HG02870 (cell line): ENCODE results near the gene SLC30A4.

Experiments
- ATAC-seq: cut with Tn5 transposase; IDR thresholded peaks from one replicate; pipeline ENCODE4 v1.9.1; 2021; ENCODE audit warnings: mild to moderate bottlenecking, moderate library complexity; ENCODE audit not compliant: unreplicated experiment

Gene SLC30A4

DNA sequence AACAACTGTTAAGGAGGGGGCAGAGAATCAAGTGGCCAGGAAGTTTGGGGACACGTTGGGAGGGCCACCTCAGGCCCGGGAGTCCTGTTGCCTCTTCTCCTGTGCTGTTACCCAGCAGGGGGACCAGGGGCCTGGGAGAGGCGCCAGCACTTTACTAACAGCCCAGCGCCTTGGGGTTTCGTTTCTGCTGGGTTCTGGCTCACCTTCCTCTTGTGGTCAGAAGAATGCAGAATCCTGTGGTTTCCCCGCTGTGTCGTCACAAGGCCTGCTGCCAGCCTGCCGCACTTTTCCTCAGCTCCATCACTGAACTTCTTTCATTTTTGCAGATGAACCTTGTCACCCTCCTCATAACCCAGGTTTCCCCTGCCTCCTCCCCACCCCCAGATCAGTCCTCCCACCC lies 67.7 kb downstream of the SLC30A4 start:
- ATAC-seq, result peak; percentile 68

DNA sequence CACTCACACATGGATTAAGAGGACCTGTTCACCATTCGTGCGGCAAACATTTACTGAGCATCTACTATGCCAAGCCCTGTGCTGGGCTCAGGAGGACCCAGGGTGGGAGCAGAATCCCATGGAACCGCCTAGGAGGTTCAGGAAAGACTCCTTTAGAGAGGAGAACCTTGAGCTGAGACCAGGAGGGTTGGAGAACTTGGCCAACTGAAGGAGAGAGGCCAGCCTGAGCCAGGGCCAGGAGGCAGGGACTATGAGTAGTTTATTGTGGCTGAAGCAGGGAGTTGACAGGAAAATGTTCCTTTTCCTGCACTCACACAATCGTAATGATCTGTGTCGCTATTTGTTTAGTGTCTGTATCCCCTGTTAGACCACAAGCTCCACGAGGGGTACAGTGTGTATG lies 71.3 kb downstream of the SLC30A4 start:
- no peak for ATAC-seq

DNA sequence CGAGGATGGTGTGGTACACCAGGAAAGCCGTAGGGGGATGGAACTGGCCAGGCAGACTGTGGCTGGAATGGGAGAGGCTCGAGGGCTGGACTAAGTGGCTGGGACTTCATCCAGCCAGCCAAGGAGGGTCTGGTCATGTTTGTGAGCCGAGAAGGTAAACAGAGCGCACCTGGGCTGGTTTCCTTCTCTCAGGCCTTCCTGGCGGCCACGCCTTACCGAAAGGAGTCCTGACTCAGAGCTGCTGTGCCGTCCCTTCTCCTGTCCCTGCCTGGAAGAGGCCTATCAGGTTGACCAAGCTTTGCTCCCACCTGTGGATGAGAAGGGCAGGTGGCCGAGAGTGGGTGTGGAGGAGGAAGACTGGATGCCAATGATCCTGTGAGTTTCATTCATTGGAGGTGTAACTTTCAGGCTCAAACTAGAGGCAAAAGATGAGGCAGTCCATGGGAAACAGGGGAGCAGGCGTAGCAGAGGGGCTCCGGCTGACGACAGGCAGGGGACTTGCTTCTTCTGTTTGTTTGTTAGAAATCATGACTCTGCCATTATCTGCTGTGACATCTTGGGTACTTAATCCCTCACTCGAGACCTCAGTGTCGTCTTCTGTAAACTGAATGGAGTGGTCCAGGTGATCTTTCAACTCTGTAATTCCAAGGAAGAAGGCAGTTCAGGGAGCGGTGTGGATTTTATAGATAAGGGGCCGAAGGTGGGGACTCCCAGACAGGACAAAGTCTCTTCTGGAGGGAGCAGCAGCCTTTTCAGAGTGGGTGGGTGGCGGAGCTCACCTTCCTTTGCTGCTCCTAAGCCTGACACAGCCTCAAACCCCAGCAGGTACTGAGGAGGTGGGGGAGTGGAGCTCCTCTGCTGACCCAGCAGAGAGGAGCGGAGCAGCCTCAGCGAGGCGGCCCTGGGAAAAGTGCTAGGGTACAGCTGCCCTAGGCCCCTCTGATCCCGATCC lies 72.4 kb downstream of the SLC30A4 start:
- ATAC-seq, result no peak

DNA sequence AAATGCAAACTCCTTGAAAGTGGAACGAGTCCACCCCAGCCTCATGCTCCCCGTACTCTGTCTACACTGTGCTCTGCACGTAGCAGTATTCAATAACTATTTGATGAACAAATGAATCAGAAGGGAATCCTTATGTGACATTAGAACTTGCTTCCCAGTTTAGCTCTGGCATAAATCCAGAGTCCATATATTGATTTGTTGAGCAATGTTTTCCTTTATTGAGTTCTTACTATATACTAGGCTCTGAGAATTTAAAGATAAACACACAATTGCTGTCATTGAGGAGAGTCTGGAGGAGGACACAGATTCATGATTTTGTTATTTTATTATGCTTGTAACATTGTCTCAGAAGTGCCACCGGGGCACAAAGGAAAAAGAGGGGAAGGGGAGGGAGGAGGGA lies 73.2 kb downstream of the SLC30A4 start:
- ATAC-seq, result no peak

DNA sequence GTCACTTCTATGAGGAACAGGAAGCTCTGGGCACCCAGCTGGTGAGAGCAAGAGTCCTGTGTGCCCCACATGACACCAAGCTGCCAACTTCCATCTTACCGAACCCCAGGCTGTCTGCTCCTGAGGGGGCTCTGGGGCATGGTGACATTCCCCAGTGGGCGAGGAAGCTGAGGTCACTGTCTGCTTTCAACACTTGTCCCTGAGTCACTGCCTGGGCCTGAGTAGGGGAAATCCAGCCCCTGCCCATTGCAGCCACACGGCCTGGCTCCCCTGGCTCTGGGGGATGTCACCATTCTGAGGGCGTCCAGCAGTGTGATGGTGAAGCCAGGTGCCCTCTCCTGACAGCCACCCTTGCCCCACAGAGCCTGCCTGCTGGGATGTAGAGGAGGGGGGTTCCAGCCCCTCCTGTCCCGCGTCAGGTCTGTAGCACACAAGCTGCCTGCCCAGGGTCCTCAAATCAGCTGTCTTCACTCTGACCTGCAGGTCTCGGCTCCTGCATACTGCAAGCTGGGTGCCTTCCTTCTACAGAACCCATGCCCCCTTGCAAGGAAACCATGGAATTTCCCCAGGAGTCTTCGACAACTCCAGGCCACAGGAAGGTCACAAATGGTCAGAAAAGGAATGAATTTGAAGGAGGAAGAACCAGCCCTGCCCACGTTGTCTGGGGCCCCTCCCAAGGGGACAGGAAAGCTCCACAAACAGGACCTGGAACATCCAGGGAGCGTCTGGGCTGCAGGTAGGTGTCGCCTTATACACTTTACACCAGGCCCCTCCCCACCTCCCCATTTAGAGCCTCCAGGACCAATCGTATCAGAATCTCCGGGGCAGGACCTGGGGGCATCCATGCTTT lies 74.3 kb downstream of the SLC30A4 start:
- no peak for ATAC-seq

DNA sequence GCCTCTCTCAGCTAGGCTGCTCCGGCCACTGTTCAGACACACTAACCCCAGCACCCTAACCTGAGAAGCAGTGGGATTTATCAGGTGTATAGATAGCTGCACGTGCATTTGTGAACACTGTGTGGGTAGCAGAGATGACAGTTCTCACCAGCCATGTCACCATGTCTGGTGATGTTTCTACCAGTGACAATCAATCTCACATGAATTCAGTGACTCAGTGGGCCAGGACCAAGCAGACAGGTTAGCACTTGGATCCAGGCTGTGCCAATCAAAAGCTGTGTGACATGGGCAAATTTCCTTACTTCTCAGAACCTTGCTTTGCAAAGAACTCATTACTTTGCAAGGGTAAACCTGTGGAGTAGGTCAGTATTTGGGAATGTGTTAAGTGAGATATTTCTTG lies 78.9 kb downstream of the SLC30A4 start:
- no peak for ATAC-seq

DNA sequence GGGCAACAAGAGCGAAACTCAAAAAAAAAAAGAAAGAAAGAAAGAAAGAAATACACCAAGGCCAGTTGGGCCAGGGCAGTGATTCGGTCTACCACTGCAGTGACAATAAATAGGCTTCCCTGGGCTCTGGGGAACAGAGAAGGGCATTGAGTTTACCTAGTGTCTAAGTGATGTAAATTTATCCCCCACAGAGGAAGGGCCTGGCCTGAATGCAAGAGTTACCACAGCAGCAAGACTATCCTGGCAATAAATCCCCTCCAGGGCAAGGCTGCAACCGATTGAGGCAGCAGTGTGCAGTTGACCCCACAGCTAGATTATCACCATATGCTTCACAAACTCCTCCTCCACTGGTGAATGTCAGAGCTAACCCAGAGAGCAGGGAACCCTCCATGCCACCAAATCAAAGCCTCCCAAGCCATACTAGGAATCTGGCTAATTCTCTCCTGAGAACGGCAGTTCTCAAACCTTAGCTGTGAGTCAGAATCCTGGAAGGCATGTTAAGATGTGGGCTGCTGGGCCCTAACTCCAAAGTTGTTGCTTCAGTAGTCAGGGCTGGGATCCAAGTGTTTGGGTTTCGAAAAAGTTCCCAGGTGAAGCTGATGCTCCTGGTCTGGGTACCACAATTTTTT lies 79.9 kb downstream of the SLC30A4 start:
- no peak for ATAC-seq

DNA sequence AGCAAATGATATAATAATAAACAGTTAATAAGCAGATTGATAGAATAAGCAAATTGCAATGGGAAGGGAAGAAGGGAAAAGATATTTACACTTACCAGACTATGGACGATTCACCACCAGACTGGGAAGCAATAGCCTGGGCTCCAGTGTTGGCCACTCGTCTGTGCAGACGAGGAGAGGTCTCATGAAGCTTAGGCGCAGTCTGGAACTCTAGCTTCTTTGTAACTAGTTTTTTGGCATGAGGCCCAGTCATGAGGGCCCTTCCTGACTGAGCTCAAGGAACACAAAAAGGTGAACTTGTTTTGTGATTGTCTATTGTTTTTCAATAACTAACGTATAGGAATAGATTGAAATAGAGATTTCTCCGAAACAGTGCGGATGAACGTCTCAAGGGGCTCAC lies 80.9 kb downstream of the SLC30A4 start:
- ATAC-seq, result no peak

DNA sequence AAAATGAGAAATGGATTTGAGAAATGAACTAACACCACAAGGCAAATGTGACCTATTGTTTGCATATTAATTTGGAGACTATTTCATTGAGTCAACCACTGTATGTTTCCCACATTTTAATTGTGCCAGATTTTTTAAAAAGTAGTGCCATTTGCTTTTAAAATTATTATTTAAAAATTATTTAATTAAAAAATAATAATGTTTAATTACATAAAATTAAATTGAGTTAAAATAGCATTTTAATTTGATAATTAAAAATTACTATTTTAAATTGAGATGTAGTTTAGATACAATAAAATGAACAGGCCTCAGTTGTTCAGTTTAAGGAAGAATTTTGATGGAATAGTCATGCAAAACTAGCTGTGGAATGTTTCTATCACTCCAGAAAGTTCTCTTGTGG lies 81.5 kb downstream of the SLC30A4 start:
- no peak for ATAC-seq

DNA sequence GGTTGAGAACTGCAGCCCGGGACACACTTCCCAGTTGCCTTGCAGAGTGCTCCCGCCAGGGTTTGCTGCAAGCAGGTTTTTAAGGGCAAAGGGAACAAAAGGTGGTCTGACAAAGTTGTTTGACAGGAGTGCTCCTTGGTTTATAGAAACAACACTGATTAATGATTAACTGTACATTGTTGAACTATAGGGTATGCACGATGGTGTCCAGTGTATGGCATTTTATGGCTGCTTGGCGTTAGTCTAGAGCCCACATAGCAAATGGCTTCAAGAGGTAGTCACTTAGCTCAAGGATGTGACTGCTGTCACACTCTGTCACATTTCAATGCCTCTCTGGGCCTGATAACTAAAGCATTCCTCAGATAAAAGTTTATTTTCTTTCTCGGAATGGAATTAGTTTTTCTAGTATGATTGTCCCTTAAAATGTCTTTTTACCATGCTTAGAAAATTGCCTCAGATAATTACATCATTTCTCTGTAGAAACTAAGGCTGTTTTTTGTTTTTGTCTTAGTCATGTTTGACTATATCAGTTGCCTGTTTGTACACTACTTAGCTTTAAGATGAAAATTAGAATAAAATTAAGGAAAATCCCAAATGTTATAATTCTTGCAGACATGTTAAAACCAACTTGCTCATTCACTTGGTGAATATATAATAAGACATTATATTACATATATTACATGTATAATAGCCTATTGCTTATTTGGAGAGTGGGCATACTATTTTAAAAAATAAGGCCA lies 82.9 kb downstream of the SLC30A4 start:
- no peak for ATAC-seq

DNA sequence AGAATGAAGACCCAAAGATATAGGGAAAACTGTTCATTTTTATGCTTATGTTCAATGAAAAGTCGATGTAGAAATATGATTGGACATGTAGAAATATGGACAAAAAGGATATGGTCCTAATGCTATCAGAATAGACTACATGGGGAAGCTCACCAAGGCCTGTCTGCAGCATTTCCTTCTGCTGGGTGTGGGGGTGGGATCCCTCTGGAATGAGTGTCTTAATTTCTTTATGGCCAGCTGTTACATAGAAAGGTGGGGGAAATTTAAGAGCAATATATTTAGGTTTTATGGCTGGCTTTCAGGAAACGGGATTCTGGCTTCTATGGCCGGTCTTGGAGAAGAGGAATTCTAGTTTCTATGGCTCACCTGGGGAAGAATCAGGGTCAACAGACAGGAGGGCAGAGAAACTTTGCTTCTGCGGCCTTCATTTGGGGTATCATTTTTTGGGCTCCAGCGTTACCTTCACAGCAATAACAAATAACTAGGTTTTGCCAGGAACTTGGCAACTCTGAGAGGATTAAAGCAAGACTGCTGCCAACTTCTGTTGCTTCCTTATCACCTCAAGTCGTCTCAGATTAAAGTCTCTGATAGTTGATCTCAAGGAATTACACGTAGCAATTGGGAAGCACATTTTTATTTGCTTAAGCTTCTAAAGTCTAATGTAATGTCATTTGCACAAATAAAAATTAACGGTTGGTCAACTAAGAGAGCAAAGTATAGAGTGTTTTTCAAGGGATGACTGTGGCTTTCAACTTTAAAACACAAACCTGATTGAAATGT lies 87.2 kb downstream of the SLC30A4 start:
- ATAC-seq, result no peak

DNA sequence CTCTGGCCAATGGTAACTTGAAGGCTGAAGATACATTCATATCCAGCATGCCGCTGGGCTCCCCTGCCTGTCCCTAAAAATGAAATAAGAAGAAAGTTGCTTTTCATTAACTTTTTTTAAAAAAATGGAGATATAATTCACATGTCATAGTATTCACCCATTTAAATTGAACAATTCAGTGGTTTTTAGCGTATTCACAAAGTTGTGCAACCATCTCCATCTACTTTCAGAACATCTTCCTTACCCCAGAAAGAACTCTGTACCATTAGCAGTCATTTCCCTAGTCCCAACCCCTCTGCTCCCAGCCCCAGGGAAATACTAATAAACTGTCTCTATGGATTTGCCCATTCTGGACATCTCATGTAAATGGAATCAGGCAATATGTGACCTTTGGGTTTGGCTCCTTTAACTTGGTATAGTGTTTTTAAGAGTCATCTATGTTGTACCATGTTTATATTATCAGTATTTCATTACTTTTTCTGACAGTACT lies 88.4 kb downstream of the SLC30A4 start:
- ATAC-seq, result no peak

DNA sequence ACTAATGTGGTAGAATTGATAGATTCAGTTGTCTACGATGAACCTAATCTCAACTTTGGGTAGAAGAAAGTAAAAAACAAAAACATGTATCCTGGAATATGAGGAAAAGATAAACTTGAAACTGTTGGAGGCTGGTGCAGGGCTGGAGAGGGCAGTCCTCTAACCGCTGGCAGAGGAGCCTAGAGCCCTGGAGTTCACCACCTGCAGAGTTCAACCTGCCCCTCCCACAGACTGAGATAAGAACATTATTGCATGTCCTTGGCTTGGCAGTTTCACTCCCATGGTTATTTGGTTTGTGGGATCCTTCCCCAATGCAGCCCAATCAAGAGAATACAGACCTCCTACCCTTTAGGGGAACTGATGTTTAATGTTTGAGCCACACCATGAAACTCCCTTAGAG lies 91.0 kb downstream of the SLC30A4 start:
- ATAC-seq, result no peak

DNA sequence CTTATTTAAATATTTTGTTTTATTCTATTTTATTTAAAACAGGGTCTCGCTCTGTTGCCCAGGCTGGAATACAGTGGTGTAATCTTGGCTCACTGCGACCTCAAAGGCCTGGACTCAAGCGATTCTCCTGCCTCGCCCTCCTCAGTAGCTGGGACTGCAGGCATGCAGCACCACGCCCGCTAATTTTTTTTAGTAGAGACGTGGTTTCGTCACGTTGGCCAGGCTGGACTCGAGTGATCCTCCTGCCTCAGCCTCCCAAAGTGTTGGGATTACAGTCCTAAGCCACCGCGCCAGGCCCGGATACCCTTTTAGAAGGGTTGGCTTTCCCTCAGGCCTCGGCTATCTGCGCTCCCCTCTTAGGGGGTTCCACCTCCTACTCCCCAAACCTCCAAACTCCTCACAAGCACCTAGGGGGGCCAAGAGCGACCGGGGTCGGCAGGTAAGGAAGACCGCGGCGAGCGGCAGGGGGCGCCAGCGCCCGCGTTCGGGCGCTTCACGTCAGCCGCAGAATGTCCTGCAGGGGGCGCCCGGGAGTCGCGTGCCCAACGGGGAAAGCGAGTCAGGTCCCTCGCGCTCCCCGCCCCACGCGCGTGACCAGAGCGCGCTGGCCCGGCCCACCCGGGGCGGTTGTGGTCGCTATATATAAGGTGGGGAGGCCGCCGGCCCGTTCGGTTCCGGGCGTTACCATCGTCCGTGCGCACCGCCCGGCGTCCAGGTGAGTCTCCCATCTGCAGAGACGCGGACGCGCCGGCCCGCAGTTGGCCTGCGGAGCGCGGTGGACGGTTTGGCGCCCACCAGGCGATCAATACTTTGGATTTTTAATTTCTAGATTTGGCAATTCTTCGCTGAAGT lies 92.4 kb downstream of the SLC30A4 start:
- ATAC-seq, result peak; percentile 50
